Regular cardiac myocyte (primary cell): ENCODE data around the gene AKAIN1. TPM values are rescaled to one million over a fixed set of nuclear protein-coding genes. Genes with fewer than 3 reads are reported as not detected.

ENCODE experiments used
- total RNA-seq: library from RNA; depleted of rRNA; stranded (reverse); fragments of >200 nt; gene quantifications from 2 replicates; pipeline ENCODE4 v1.2.3, GENCODE V29; 2014

The AKAIN1 gene, protein sequence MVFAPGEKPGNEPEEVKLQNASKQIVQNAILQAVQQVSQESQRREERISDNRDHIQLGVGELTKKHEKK
- 0.56 TPM in 1 of 2 replicates, not detected in the other for total RNA-seq

DNA sequence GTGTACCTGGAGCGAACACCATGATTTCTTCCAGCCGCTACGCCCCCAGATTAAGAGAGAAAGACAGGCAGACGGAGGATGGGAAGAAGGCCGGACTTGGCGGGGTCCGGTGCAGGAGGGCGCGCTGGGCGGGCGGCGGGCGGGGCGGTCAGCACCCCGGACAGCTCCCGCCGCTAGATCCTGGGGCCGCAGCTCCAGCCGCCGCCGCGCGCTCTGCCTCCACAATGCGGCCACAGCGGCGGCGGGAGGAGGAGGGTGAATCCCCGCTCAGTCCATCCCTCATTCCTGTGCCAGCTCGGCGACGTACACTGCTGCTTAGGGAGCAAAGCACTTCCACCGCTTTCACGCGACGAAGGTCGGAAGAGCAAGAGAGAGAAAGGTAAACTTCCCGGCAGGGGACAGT, at the start of gene AKAIN1:
AKAIN1 (minus strand) TSS at position 226 of the 403 bp plus-strand sequence; CDS start at position 22, 204 bp downstream.

Other genes starting within 250 kb of the AKAIN1 start
- gene ZBTB14, start 98.5 kb upstream of the AKAIN1 start, total RNA-seq, result 10.4 and 12.7 TPM in 2 replicates